Thyroid gland (tissue), 4 donors: ENCODE data around the gene RPA3. TPM values are rescaled to one million over a fixed set of nuclear protein-coding genes. Genes with fewer than 3 reads are reported as not detected.

ENCODE experiments used
- DNase-seq, 2 donors: peaks; one replicate each; pipeline ENCODE4 v3.0.0-alpha.2; 2019
- H3K27ac ChIP-seq, 3 donors: fragments of 200-600 bp; sonication (generic); 1 replicate in 2 of 3; 2 replicates in 1 of 3; pipeline ENCODE4 v1.5.1; 2016 to 2019; ENCODE audit warnings: mild to moderate bottlenecking in 1 of 3, moderate library complexity in 1 of 3
- H3K27me3 ChIP-seq: fragments of 200-600 bp; sonication (generic); one replicate; pipeline ENCODE4 v1.5.1; 2019
- H3K36me3 ChIP-seq, 2 donors: fragments of 200-600 bp; sonication (generic); one replicate each; pipeline ENCODE4 v1.5.1; 2016 to 2019
- H3K4me1 ChIP-seq, 2 donors: fragments of 200-600 bp; sonication (generic); one replicate each; pipeline ENCODE4 v1.5.1; 2017 to 2019
- H3K4me3 ChIP-seq, 3 donors: fragments of 200-600 bp; sonication (generic); replicated peaks in 1 of 3; 1 replicate in 2 of 3; 2 replicates in 1 of 3; pipeline ENCODE4 v1.5.1; 2016; ENCODE audit warnings: mild to moderate bottlenecking in 1 of 3
- H3K9me3 ChIP-seq: fragments of 200-600 bp; sonication (generic); one replicate; pipeline ENCODE4 v1.5.1; 2017
- CTCF ChIP-seq, 6 experiments: fragments of 200-600 bp in 3 of 6; fragments of 450-650 bp in 3 of 6; sonication (generic) in 3 of 6; IDR thresholded peaks; one replicate each; pipeline ENCODE4 v1.5.1; 2016 to 2019; ENCODE audit warnings: antibody characterized with exemption in 6 of 6, mild to moderate bottlenecking in 2 of 6, inconsistent platforms in 1 of 6, moderate library complexity in 1 of 6
- POLR2A ChIP-seq, 2 donors: fragments of 450-650 bp; IDR thresholded peaks; one replicate each; pipeline ENCODE4 v1.6.1; 2017; ENCODE audit warnings: antibody characterized with exemption in 2 of 2, mild to moderate bottlenecking in 2 of 2, moderate library complexity in 1 of 2
- WGBS, 2 donors: methylation state at CpG; one replicate each; pipeline ENCODE4 v1.1.5; 2017; 5-methylcytosine and 5-hydroxymethylcytosine counted together
- intact Hi-C: fragments of 100-400 bp; cut with DNase I; formaldehyde crosslinking; loops from one replicate; pipeline ENCODE4 v1.15.1; 2023
- total RNA-seq, 4 donors: library from RNA; depleted of rRNA; stranded (reverse); fragments of >200 nt; gene quantifications; one replicate each; pipeline ENCODE4 v1.2.3, GENCODE V29; 2016

RPA3 gene
- total RNA-seq, 4 donors from 2014 or later = 21.9 to 39.1 (median 31.3) TPM

DNA sequence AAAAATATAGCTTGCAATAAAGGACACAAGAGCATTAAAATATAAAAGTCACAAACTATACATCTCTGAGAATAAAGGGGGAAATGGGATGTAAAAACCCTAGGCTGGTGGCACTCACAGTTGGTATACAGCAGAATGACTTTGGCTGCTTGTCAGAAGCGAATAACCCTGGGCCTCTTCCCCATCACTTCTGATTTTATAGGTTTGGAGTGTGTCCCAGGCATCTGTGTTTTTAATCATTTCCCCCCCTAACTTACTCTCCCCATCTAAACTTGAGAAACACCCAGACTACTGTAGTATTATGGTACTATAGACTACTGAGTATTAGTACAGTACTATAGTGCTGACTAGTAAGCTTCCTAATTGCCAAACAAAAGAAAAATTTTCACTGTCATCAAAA is 1.8 kb upstream of the RPA3 start:
- TF ChIP-seq CTCF (IDR thresholded peaks at IDR 0.05) (no peak), POLR2A (IDR thresholded peaks at IDR 0.05) (no peak)
- H3K9me3 ChIP-seq = no peaks in the 10 kb centered on the region
- WGBS, 2 donors = 95 to 97% methylated on average over 1 of the region's 1 CpG
- H3K4me3 ChIP-seq = no peak overlapping the region
- DNase-seq = no peak
- intact Hi-C loops = no loop called here
- H3K36me3 ChIP-seq = no peaks in the 10 kb centered on the region
- H3K4me1 ChIP-seq = peaks cover 0 to 7% of the 10 kb centered on the region in 2 donors
- no peaks in the 10 kb centered on the region for H3K27me3 ChIP-seq
- H3K27ac ChIP-seq = no peak overlapping the region

- Histone ChIP-seq H3K36me3 (no peaks in the 10 kb centered on the region), H3K9me3 (no peaks in the 10 kb centered on the region), H3K27ac (no peak overlapping the region), H3K27me3 (no peaks in the 10 kb centered on the region), H3K4me1 (peaks cover 0 to 7% of the 10 kb centered on the region in 2 donors), H3K4me3 (no peak overlapping the region)
- TF ChIP-seq CTCF (IDR thresholded peaks at IDR 0.05) = no peak
- DNase-seq = no peak
- intact Hi-C loops = no loop called here
- 71 to 76% methylated on average over 2 of the region's 2 CpGs for WGBS, 2 donors
These were observed 829 bp upstream of the RPA3 start for GRCh38 chr7:7719236-7719635.

- no peaks in the 10 kb centered on the region for H3K36me3 ChIP-seq
- no peaks in the 10 kb centered on the region for H3K27me3 ChIP-seq
- intact Hi-C loops = no loop called here
- TF ChIP-seq CTCF (IDR thresholded peaks at IDR 0.05) (no peak), POLR2A (IDR thresholded peaks at IDR 0.05) (no peak)
- H3K27ac ChIP-seq = no peak overlapping the region
- no peaks in the 10 kb centered on the region for H3K9me3 ChIP-seq
- H3K4me1 ChIP-seq = peaks cover 0 to 4% of the 10 kb centered on the region in 2 donors
- DNase-seq = no peak
- H3K4me3 ChIP-seq = no peak overlapping the region
- WGBS, 2 donors = 91 to 92% methylated on average over 4 of the region's 4 CpGs
These were observed 4.7 kb downstream of the RPA3 start for GRCh38 chr7:7713730-7714129.

GRCh38 chr7:7710469-7710868 is 7.9 kb downstream of the RPA3 start:
- TF ChIP-seq CTCF (IDR thresholded peaks at IDR 0.05) = no peak
- no peak for TF ChIP-seq POLR2A (IDR thresholded peaks at IDR 0.05)
- Histone ChIP-seq H3K9me3 (no peaks in the 10 kb centered on the region), H3K4me1 (peaks cover 3 to 4% of the 10 kb centered on the region in 2 donors), H3K4me3 (no peak overlapping the region), H3K27me3 (no peaks in the 10 kb centered on the region), H3K27ac (no peak overlapping the region), H3K36me3 (no peaks in the 10 kb centered on the region)
- DNase-seq = no peak
- 93 to 94% methylated on average over 2 of the region's 2 CpGs for WGBS, 2 donors
- intact Hi-C loops = no loop called here

DNA sequence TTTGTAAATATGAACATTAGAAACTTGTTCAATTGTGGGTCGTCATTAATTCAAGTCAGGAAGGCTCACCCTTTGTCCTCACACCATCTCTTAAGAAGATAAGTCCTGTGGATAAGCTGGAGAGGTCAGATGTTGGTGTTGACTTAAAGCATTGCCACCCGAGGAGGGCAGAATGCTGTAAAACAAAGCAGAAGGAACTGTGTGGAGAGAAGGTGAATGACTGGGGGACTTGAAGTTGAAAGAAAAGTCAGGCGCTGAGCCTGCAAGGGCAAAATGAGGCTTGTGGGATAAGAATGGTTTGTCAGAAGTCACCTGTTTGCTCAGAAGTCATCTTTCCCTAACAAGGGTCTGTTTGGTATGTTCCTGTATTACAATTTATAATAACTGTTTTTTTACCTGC is 9.1 kb downstream of the RPA3 start:
- 52 to 55% methylated on average over 3 of the region's 3 CpGs for WGBS, 2 donors

More for the DNA sequence above, 9.1 kb downstream of the RPA3 start:
- TF ChIP-seq POLR2A (IDR thresholded peaks at IDR 0.05) (no peak), CTCF (IDR thresholded peaks at IDR 0.05) (no peak)
- no peak overlapping the region for H3K27ac ChIP-seq
- peak in 1 of 2 donors; percentile 14 for DNase-seq
- intact Hi-C loops = no loop called here
- H3K4me3 ChIP-seq = no peak overlapping the region
- no peaks in the 10 kb centered on the region for H3K27me3 ChIP-seq
- no peaks in the 10 kb centered on the region for H3K9me3 ChIP-seq
- H3K4me1 ChIP-seq = peaks cover 3 to 4% of the 10 kb centered on the region in 2 donors
- no peaks in the 10 kb centered on the region for H3K36me3 ChIP-seq
